HUES64 (cell line): ENCODE results near the gene GJC2.

Experiments used
- H3K27ac ChIP-seq: 2 replicates; pipeline ENCODE4 v1.7.0; 2013; ENCODE audit warnings: low read depth, low read length, inconsistent platforms
- H3K27me3 ChIP-seq: 2 replicates; pipeline ENCODE4 v1.6.1; 2013; ENCODE audit warnings: mild to moderate bottlenecking, low read length; ENCODE audit not compliant: insufficient read depth
- H3K36me3 ChIP-seq: 2 replicates; pipeline ENCODE4 v1.6.1; 2013; ENCODE audit warnings: mild to moderate bottlenecking, low read length; ENCODE audit not compliant: insufficient read depth
- H3K4me1 ChIP-seq: 2 replicates; pipeline ENCODE4 v1.6.1; 2013; ENCODE audit warnings: mild to moderate bottlenecking, low read length, moderate library complexity; ENCODE audit not compliant: insufficient read depth
- H3K4me3 ChIP-seq: 2 replicates; pipeline ENCODE4 v1.5.1; 2013; ENCODE audit warnings: mild to moderate bottlenecking, low read length, moderate library complexity
- H3K9ac ChIP-seq: 2 replicates; pipeline ENCODE4 v1.6.1; 2013; ENCODE audit warnings: mild to moderate bottlenecking, low read depth, low read length
- H3K9me3 ChIP-seq: 2 replicates; pipeline ENCODE4 v1.6.1; 2013; ENCODE audit warnings: low read depth, low read length; ENCODE audit not compliant: insufficient read depth
- WGBS: fragments of 150-250, 120-280 bp; methylation state at CpG from one replicate; pipeline ENCODE4 v1.1.7; 2013; ENCODE audit warnings: missing lambda C conversion rate; 5-methylcytosine and 5-hydroxymethylcytosine counted together

GJC2 gene

GRCh38 chr1:228140724-228141225 is 9.0 kb upstream of the GJC2 start:
- no peaks in the 10 kb centered on the region for H3K4me1 ChIP-seq
- peak overlapping the region; percentile 100 for H3K4me3 ChIP-seq
- 18% methylated on average over 25 of the region's 25 CpGs for WGBS
- H3K27ac ChIP-seq: peak overlapping the region; percentile 80
- H3K9ac ChIP-seq: peak overlapping the region; percentile 92
- H3K9me3 ChIP-seq: no peaks in the 10 kb centered on the region
- peaks cover 28% of the 10 kb centered on the region for H3K27me3 ChIP-seq
- H3K36me3 ChIP-seq: no peaks in the 10 kb centered on the region

- H3K9ac ChIP-seq: peak overlapping the region; percentile 92
- H3K4me3 ChIP-seq: peak overlapping the region; percentile 100
- H3K27me3 ChIP-seq: peaks cover 22% of the 10 kb centered on the region
- no peaks in the 10 kb centered on the region for H3K4me1 ChIP-seq
- H3K36me3 ChIP-seq: 0 out of 2 replicates have a peak, but pooled peaks cover 2% of the 10 kb centered on the region
- H3K9me3 ChIP-seq: no peaks in the 10 kb centered on the region
- no peak overlapping the region for H3K27ac ChIP-seq
- WGBS: 83% methylated on average over 27 of the region's 27 CpGs
Observed at GRCh38 chr1:228141226-228142044, 8.3 kb upstream of the GJC2 start.

- Histone ChIP-seq H3K27me3 (peaks cover 14% of the 10 kb centered on the region), H3K4me1 (no peaks in the 10 kb centered on the region), H3K27ac (no peak overlapping the region), H3K36me3 (0 out of 2 replicates have a peak, but pooled peaks cover 4% of the 10 kb centered on the region), H3K9me3 (no peaks in the 10 kb centered on the region), H3K9ac (no peak overlapping the region), H3K4me3 (no peak overlapping the region)
- WGBS: 94% methylated on average over 16 of the region's 16 CpGs
Observed at GRCh38 chr1:228142155-228142691, 7.5 kb upstream of the GJC2 start.

GRCh38 chr1:228142701-228143136 is 7.0 kb upstream of the GJC2 start:
- no peak overlapping the region for H3K27ac ChIP-seq
- H3K36me3 ChIP-seq: 0 out of 2 replicates have a peak, but pooled peaks cover 4% of the 10 kb centered on the region
- H3K4me1 ChIP-seq: no peaks in the 10 kb centered on the region
- peaks cover 9% of the 10 kb centered on the region; the same call in 1 of the 2 replicates for H3K27me3 ChIP-seq
- WGBS: 95% methylated on average over 11 of the region's 11 CpGs
- H3K9ac ChIP-seq: no peak overlapping the region
- no peak overlapping the region for H3K4me3 ChIP-seq
- H3K9me3 ChIP-seq: no peaks in the 10 kb centered on the region

GRCh38 chr1:228143480-228144192 is 6.1 kb upstream of the GJC2 start:
- WGBS: 93% methylated on average over 12 of the region's 12 CpGs
- 0 out of 2 replicates have a peak, but pooled peaks cover 4% of the 10 kb centered on the region for H3K36me3 ChIP-seq
- H3K27ac ChIP-seq: no peak overlapping the region
- H3K4me3 ChIP-seq: no peak overlapping the region
- no peaks in the 10 kb centered on the region for H3K4me1 ChIP-seq
- H3K27me3 ChIP-seq: peaks cover under 1% of the 10 kb centered on the region; the same call in 1 of the 2 replicates
- no peak overlapping the region for H3K9ac ChIP-seq
- no peaks in the 10 kb centered on the region for H3K9me3 ChIP-seq

GRCh38 chr1:228144193-228144992 is 5.3 kb upstream of the GJC2 start:
- H3K27me3 ChIP-seq: no peaks in the 10 kb centered on the region
- 0 out of 2 replicates have a peak, but pooled peaks cover 5% of the 10 kb centered on the region for H3K4me1 ChIP-seq
- no peak overlapping the region for H3K27ac ChIP-seq
- no peak overlapping the region for H3K9ac ChIP-seq
- H3K9me3 ChIP-seq: no peaks in the 10 kb centered on the region
- WGBS: 89% methylated on average over 16 of the region's 16 CpGs
- no peak overlapping the region for H3K4me3 ChIP-seq
- 0 out of 2 replicates have a peak, but pooled peaks cover 4% of the 10 kb centered on the region for H3K36me3 ChIP-seq

GRCh38 chr1:228144993-228145343 is 4.8 kb upstream of the GJC2 start:
- Histone ChIP-seq H3K9ac (no peak overlapping the region), H3K4me3 (no peak overlapping the region), H3K27me3 (no peaks in the 10 kb centered on the region), H3K9me3 (no peaks in the 10 kb centered on the region), H3K27ac (no peak overlapping the region), H3K36me3 (0 out of 2 replicates have a peak, but pooled peaks cover 4% of the 10 kb centered on the region), H3K4me1 (0 out of 2 replicates have a peak, but pooled peaks cover 5% of the 10 kb centered on the region)
- WGBS: 89% methylated on average over 8 of the region's 8 CpGs

GRCh38 chr1:228145463-228146416 is 4.0 kb upstream of the GJC2 start:
- H3K27ac ChIP-seq: no peak overlapping the region
- no peak overlapping the region for H3K4me3 ChIP-seq
- no peaks in the 10 kb centered on the region for H3K27me3 ChIP-seq
- 0 out of 2 replicates have a peak, but pooled peaks cover 5% of the 10 kb centered on the region for H3K4me1 ChIP-seq
- H3K9ac ChIP-seq: no peak overlapping the region
- no peaks in the 10 kb centered on the region for H3K9me3 ChIP-seq
- 96% methylated on average over 31 of the region's 31 CpGs for WGBS
- 0 out of 2 replicates have a peak, but pooled peaks cover 4% of the 10 kb centered on the region for H3K36me3 ChIP-seq

GRCh38 chr1:228146417-228147150 is 3.1 kb upstream of the GJC2 start:
- no peak overlapping the region for H3K4me3 ChIP-seq
- WGBS: 95% methylated on average over 18 of the region's 18 CpGs
- H3K27me3 ChIP-seq: no peaks in the 10 kb centered on the region
- H3K36me3 ChIP-seq: 0 out of 2 replicates have a peak, but pooled peaks cover 4% of the 10 kb centered on the region
- 0 out of 2 replicates have a peak, but pooled peaks cover 5% of the 10 kb centered on the region for H3K4me1 ChIP-seq
- H3K9me3 ChIP-seq: no peaks in the 10 kb centered on the region
- H3K27ac ChIP-seq: no peak overlapping the region
- H3K9ac ChIP-seq: no peak overlapping the region
